ENCODE data around the gene FCRLB. TPM values are rescaled to one million over a fixed set of nuclear protein-coding genes. Genes with fewer than 3 reads are reported as not detected.
A peak's percentile ranks its signal among the peaks of the same experiment; 100 is the strongest.
"Not testable (repeated sequence)": the region's sequence is repeated elsewhere in the genome, so short reads cannot be mapped to it uniquely, and the experiment has no call there.

FCRLB gene
- polyA plus RNA-seq, 3 donors, result 0.36 to 0.44 (median 0.39) TPM

DNA sequence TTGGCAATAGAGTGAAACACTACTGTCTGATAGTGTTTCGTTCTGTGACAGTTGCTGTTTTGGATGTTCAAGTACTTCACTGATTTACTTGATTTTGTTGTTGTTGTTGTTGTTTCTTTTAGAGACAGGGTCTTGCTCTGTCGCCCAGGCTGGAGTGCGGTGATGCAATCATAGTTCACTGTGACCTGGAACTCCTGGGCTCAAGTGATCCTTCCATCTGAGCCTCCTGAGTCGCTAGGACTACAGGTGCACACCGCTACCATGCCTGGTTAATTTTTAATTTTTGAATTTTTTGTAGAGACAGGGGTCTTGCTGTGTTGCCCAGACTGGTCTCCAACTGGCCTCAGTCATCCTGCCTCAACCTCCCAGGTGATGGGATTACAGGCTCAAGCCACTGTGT, 47.1 kb downstream of the FCRLB start:
- Histone ChIP-seq H3K27me3 (ENCODE audit: control insufficient read depth in 2 of 2, insufficient read depth in 2 of 2, low read length in 2 of 2) (no peaks in the 10 kb centered on the region), H3K4me2 (replicated peaks; ENCODE audit: extremely low read depth, low read length, poor library complexity, severe bottlenecking) (no peak overlapping the region), H3K4me1 (ENCODE audit: control insufficient read depth in 1 of 2, insufficient read depth in 2 of 2, low read length in 2 of 2) (peaks cover 55 to 70% of the 10 kb centered on the region in 2 donors), H2AFZ (ENCODE audit: insufficient read depth, low read depth, low read length, poor library complexity, severe bottlenecking) (no peak overlapping the region), H4K20me1 (ENCODE audit: insufficient read depth, low read length) (peaks cover 10% of the 10 kb centered on the region), H3K9me3 (replicated peaks in 1 of 2; ENCODE audit: control insufficient read depth in 1 of 2, insufficient read depth in 1 of 2, low read length in 2 of 2) (no peaks in the 10 kb centered on the region), H3K36me3 (replicated peaks in 1 of 2; ENCODE audit: control insufficient read depth in 1 of 2, insufficient read depth in 2 of 2, low read length in 2 of 2) (no peaks in the 10 kb centered on the region), H3K4me3 (replicated peaks in 1 of 3; ENCODE audit: low read depth in 2 of 3, low read length in 3 of 3) (no peak overlapping the region), H3K79me2 (ENCODE audit: insufficient read depth, low read length) (peaks cover 63% of the 10 kb centered on the region), H3K27ac (ENCODE audit: low read depth in 1 of 2, low read length in 2 of 2) (no peak overlapping the region), H3K9ac (ENCODE audit: insufficient read depth, low read length, poor library complexity, severe bottlenecking) (no peak overlapping the region)
- DNase-seq, result no peak
- no peak overlapping the region for H3K4me3 Mint-ChIP-seq
- H3K27ac Mint-ChIP-seq, result peak overlapping the region in 1 of 7 donors; percentile 36
- H3K4me1 Mint-ChIP-seq, result peaks cover 35% of the 10 kb centered on the region
- no peaks in the 10 kb centered on the region for H3K9me3 Mint-ChIP-seq
- H3K36me3 Mint-ChIP-seq, result peaks cover 3 to 7% of the 10 kb centered on the region in 2 donors
- TF ChIP-seq, protein P1, sequence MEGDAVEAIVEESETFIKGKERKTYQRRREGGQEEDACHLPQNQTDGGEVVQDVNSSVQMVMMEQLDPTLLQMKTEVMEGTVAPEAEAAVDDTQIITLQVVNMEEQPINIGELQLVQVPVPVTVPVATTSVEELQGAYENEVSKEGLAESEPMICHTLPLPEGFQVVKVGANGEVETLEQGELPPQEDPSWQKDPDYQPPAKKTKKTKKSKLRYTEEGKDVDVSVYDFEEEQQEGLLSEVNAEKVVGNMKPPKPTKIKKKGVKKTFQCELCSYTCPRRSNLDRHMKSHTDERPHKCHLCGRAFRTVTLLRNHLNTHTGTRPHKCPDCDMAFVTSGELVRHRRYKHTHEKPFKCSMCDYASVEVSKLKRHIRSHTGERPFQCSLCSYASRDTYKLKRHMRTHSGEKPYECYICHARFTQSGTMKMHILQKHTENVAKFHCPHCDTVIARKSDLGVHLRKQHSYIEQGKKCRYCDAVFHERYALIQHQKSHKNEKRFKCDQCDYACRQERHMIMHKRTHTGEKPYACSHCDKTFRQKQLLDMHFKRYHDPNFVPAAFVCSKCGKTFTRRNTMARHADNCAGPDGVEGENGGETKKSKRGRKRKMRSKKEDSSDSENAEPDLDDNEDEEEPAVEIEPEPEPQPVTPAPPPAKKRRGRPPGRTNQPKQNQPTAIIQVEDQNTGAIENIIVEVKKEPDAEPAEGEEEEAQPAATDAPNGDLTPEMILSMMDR (IDR thresholded peaks at IDR 0.05), result no peak
- intact Hi-C loops (cut with micrococcal nuclease), result no loop called here
- peaks cover 0 to 3% (median 2%) of the 10 kb centered on the region in 3 donors for H3K27me3 Mint-ChIP-seq (ENCODE audit: low read depth in 3 of 3)
- WGBS (ENCODE audit: insufficient coverage), result 100% methylated on average over 3 of the region's 5 CpGs

DNA sequence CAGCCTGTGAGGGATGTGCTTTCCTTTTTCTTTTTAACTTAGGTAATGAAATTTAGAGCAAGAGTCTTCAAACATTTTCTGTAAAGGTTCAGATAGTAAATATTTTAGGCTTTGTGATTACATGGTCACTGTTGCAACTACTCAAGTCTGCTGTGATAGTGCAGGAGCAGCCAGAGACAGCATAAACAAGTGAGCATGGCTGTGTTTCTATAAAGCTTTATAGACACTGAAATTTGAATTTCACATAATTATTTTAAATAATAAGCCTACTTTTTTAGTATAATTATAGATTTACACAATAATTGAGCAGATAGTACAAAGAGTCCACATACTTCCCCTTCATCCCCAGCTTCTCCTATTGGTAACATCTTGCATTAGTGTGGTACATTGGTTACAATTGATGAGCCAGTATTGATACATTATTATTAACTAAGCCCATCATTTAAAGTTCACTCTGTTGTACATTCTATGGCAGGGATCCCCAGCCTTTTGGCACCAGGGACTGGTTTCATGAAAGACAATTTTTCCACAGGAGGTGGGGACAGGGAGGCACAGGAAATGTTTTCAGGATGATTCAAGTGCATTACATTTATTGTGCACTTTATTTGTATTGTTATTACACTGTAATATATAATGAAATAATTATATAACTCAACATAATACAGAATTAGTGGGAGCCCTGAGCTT, 47.8 kb downstream of the FCRLB start:
- no peak overlapping the region for H3K27ac ChIP-seq (ENCODE audit: low read depth in 1 of 2, low read length in 2 of 2)
- no peak overlapping the region for H3K27ac Mint-ChIP-seq
- intact Hi-C loops (cut with micrococcal nuclease), result no loop called here
- no peak overlapping the region for H3K4me3 Mint-ChIP-seq
- H3K4me1 Mint-ChIP-seq, result peaks cover 30% of the 10 kb centered on the region
- peaks cover 17% of the 10 kb centered on the region for H4K20me1 ChIP-seq (ENCODE audit: insufficient read depth, low read length)
- no peak for DNase-seq
- H3K36me3 ChIP-seq (replicated peaks in 1 of 2; ENCODE audit: control insufficient read depth in 1 of 2, insufficient read depth in 2 of 2, low read length in 2 of 2), result no peaks in the 10 kb centered on the region
- H3K9me3 ChIP-seq (replicated peaks in 1 of 2; ENCODE audit: control insufficient read depth in 1 of 2, insufficient read depth in 1 of 2, low read length in 2 of 2), result no peaks in the 10 kb centered on the region
- TF ChIP-seq, protein P1 (IDR thresholded peaks at IDR 0.05), result no peak
- no peak overlapping the region for H3K4me3 ChIP-seq (replicated peaks in 1 of 3; ENCODE audit: low read depth in 2 of 3, low read length in 3 of 3)
- H3K9me3 Mint-ChIP-seq, result no peaks in the 10 kb centered on the region
- H3K4me2 ChIP-seq (replicated peaks; ENCODE audit: extremely low read depth, low read length, poor library complexity, severe bottlenecking), result no peak overlapping the region
- H3K79me2 ChIP-seq (ENCODE audit: insufficient read depth, low read length), result peaks cover 70% of the 10 kb centered on the region
- H3K27me3 ChIP-seq (ENCODE audit: control insufficient read depth in 2 of 2, insufficient read depth in 2 of 2, low read length in 2 of 2), result no peaks in the 10 kb centered on the region
- H3K36me3 Mint-ChIP-seq, result peaks cover 3 to 7% of the 10 kb centered on the region in 2 donors
- H3K27me3 Mint-ChIP-seq (ENCODE audit: low read depth in 3 of 3), result no peaks in the 10 kb centered on the region
- no peak overlapping the region for H3K9ac ChIP-seq (ENCODE audit: insufficient read depth, low read length, poor library complexity, severe bottlenecking)
- no peak overlapping the region for H2AFZ ChIP-seq (ENCODE audit: insufficient read depth, low read depth, low read length, poor library complexity, severe bottlenecking)
- peaks cover 59 to 77% of the 10 kb centered on the region in 2 donors for H3K4me1 ChIP-seq (ENCODE audit: control insufficient read depth in 1 of 2, insufficient read depth in 2 of 2, low read length in 2 of 2)

DNA sequence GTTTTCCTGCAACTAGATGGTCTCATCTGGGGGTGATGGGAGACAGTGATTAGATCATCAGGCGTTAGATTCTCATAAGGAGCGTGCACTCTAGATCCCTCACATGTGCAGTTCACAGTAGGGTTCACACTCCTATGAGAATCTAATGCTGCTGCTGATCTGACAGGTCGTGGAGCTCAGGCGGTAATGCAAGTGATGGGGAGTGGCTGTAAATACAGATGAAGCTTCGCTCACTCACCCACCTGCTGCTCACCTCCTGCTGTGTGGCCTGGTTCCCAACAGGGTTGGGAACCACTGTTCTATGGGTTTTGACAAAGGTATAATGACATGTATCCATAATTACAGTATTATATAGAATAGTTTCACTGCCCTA, 48.3 kb downstream of the FCRLB start:
- intact Hi-C loops (cut with micrococcal nuclease); H3K9me3 Mint-ChIP-seq; H3K9ac ChIP-seq (ENCODE audit: insufficient read depth, low read length, poor library complexity, severe bottlenecking); H3K9me3 ChIP-seq (replicated peaks in 1 of 2; ENCODE audit: control insufficient read depth in 1 of 2, insufficient read depth in 1 of 2, low read length in 2 of 2); H3K27ac ChIP-seq (ENCODE audit: low read depth in 1 of 2, low read length in 2 of 2); H3K4me3 Mint-ChIP-seq; H3K27me3 ChIP-seq (ENCODE audit: control insufficient read depth in 2 of 2, insufficient read depth in 2 of 2, low read length in 2 of 2); H3K36me3 ChIP-seq (replicated peaks in 1 of 2; ENCODE audit: control insufficient read depth in 1 of 2, insufficient read depth in 2 of 2, low read length in 2 of 2); H3K36me3 Mint-ChIP-seq; H3K27me3 Mint-ChIP-seq (ENCODE audit: low read depth in 3 of 3); DNase-seq; H3K4me2 ChIP-seq (replicated peaks; ENCODE audit: extremely low read depth, low read length, poor library complexity, severe bottlenecking); H3K4me3 ChIP-seq (replicated peaks in 1 of 3; ENCODE audit: low read depth in 2 of 3, low read length in 3 of 3); H2AFZ ChIP-seq (ENCODE audit: insufficient read depth, low read depth, low read length, poor library complexity, severe bottlenecking): not testable (repeated sequence)
- no CpG with 5 or more reads among the region's 5 CpGs for WGBS (ENCODE audit: insufficient coverage)
- peaks cover 75% of the 10 kb centered on the region for H3K79me2 ChIP-seq (ENCODE audit: insufficient read depth, low read length)
- H3K4me1 Mint-ChIP-seq, result peaks cover 30% of the 10 kb centered on the region
- H3K27ac Mint-ChIP-seq, result peak overlapping the region in 2 of 7 donors; percentile 20 to 71
- H4K20me1 ChIP-seq (ENCODE audit: insufficient read depth, low read length), result peaks cover 22% of the 10 kb centered on the region
- H3K4me1 ChIP-seq (ENCODE audit: control insufficient read depth in 1 of 2, insufficient read depth in 2 of 2, low read length in 2 of 2), result peaks cover 59 to 80% of the 10 kb centered on the region in 2 donors

All from CD14-positive monocyte (primary cell).